Psoas muscle (tissue), 8 donors: ENCODE results near the gene ARAP2. TPM values are rescaled to one million over a fixed set of nuclear protein-coding genes. Genes with fewer than 3 reads are reported as not detected.

Experiments used
- ATAC-seq, 4 donors: fragments of 200-7000 bp; cut with Tn5 transposase; one replicate each; pipeline ENCODE4 v1.9.1; 2020; ENCODE audit warnings: moderate library complexity in 3 of 4, mild to moderate bottlenecking in 2 of 4
- DNase-seq, 2 donors: peaks; one replicate each; pipeline ENCODE4 v3.0.0-alpha.2; 2020
- H3K27ac ChIP-seq: fragments of 200-600 bp; one replicate; pipeline ENCODE4 v1.8.0; 2022
- H3K27me3 ChIP-seq, 3 donors: fragments of 200-600 bp in 1 of 3; one replicate each; pipeline versions ENCODE4 v1.6.1 to v1.8.0; 2013 to 2022; ENCODE audit warnings: low read length in 2 of 3, mild to moderate bottlenecking in 2 of 3, moderate library complexity in 1 of 3; ENCODE audit not compliant: insufficient read depth in 3 of 3
- H3K36me3 ChIP-seq, 2 donors: fragments of 200-600 bp in 1 of 2; one replicate each; pipeline versions ENCODE4 v1.6.1 to v1.8.0; 2013 to 2022; ENCODE audit warnings: low read depth in 1 of 2, mild to moderate bottlenecking in 1 of 2, moderate library complexity in 1 of 2; ENCODE audit not compliant: insufficient read depth in 1 of 2
- H3K4me1 ChIP-seq: fragments of 200-600 bp; one replicate; pipeline ENCODE4 v1.8.0; 2022
- H3K4me3 ChIP-seq: fragments of 200-600 bp; one replicate; pipeline ENCODE4 v1.8.0; 2022; ENCODE audit warnings: mild to moderate bottlenecking
- H3K9me3 ChIP-seq: fragments of 200-600 bp; one replicate; pipeline ENCODE4 v1.8.0; 2022
- CTCF ChIP-seq: fragments of 200-600 bp; IDR thresholded peaks from one replicate; pipeline ENCODE4 v1.8.0; 2022; ENCODE audit warnings: antibody characterized with exemption
- WGBS, 3 donors: extraction: QIAGEN DNeasy Blood & Tissue Kit; methylation state at CpG; one replicate each; pipeline versions ENCODE4 v1.1.6 to v1.1.7; 2013; 5-methylcytosine and 5-hydroxymethylcytosine counted together
- intact Hi-C, 2 donors: fragments of 100-400 bp; cut with DNase I; formaldehyde crosslinking; loops; one replicate each; pipeline versions ENCODE4 v1.11.0 to v1.14.2; 2022
- polyA plus RNA-seq, 3 donors: library from polyadenylated mRNA; stranded (reverse); fragments of 200-250 nt; gene quantifications; one replicate each; pipeline ENCODE4 v1.2.3, GENCODE V29; 2013
- total RNA-seq, 4 donors: library from RNA; stranded (reverse); fragmentation: NEBNext Ultra II Directional in 2 of 4; extraction: Animal tissue kit (Norgen Biotek cat#: 25700) in 2 of 4; gene quantifications; one replicate each; pipeline versions ENCODE4 v1.2.1 to v1.2.4, GENCODE V29; 2021 to 2023
- donor health status: healthy with polysubstance abuse.
- donor health status: DM: no; HTN: no; CAD: no; lungs with moderate emphysema.
- donor health status: Bipolar disorder and iron deficiency.
- donor health status: healthy.
- donor health status: DM: yes; HTN: yes; CAD: no.
- donor health status: DM: no; HTN: no; CAD: no.
- donor health status: DM: no; HTN: no; CAD: no.
- donor health status: DM: yes; HTN: yes; CAD: no.

ARAP2 gene
- total and polyA plus RNA-seq, 7 donors: 0.11 to 2.7 (median 1.4) TPM

- DNase-seq (no peak), ATAC-seq (no peak)
- H3K36me3 ChIP-seq: no peaks in the 10 kb centered on the region
- no peaks in the 10 kb centered on the region for H3K4me1 ChIP-seq
- TF ChIP-seq CTCF: no peak
- H3K9me3 ChIP-seq: no peaks in the 10 kb centered on the region
- intact Hi-C loops: no loop called here
- H3K27me3 ChIP-seq: no peaks in the 10 kb centered on the region
- 50 to 61% (median 56%) methylated on average over 2 of the region's 2 CpGs for WGBS, 3 donors
- H3K27ac ChIP-seq: no peak overlapping the region
- H3K4me3 ChIP-seq: no peak overlapping the region
Measured at GRCh38 chr4:36288731-36289426, 44.6 kb upstream of the ARAP2 start.

- no peaks in the 10 kb centered on the region for H3K36me3 ChIP-seq
- DNase-seq (no peak), ATAC-seq (no peak)
- H3K9me3 ChIP-seq: no peaks in the 10 kb centered on the region
- H3K4me1 ChIP-seq: no peaks in the 10 kb centered on the region
- WGBS, 3 donors: 92 to 94% (median 93%) methylated on average over 4 of the region's 4 CpGs
- intact Hi-C loops: no loop called here
- no peak overlapping the region for H3K4me3 ChIP-seq
- TF ChIP-seq CTCF: no peak
- no peaks in the 10 kb centered on the region for H3K27me3 ChIP-seq
- no peak overlapping the region for H3K27ac ChIP-seq
Measured at GRCh38 chr4:36286481-36286871, 42.2 kb upstream of the ARAP2 start.

GRCh38 chr4:36285784-36286480, 41.6 kb upstream of the ARAP2 start:
- H3K27ac ChIP-seq: no peak overlapping the region
- no peaks in the 10 kb centered on the region for H3K36me3 ChIP-seq
- no peak for TF ChIP-seq CTCF
- H3K4me1 ChIP-seq: no peaks in the 10 kb centered on the region
- H3K27me3 ChIP-seq: no peaks in the 10 kb centered on the region
- intact Hi-C loops: no loop called here
- H3K4me3 ChIP-seq: no peak overlapping the region
- ATAC-seq (no peak), DNase-seq (no peak)
- 83 to 87% (median 86%) methylated on average over 6 of the region's 6 CpGs for WGBS, 3 donors
- no peaks in the 10 kb centered on the region for H3K9me3 ChIP-seq

GRCh38 chr4:36283912-36284465, 39.7 kb upstream of the ARAP2 start:
- intact Hi-C loops: no loop called here
- DNase-seq (no peak), ATAC-seq (no peak)
- Histone ChIP-seq H3K36me3 (no peaks in the 10 kb centered on the region), H3K27ac (no peak overlapping the region), H3K4me1 (no peaks in the 10 kb centered on the region), H3K9me3 (no peaks in the 10 kb centered on the region), H3K4me3 (no peak overlapping the region), H3K27me3 (no peaks in the 10 kb centered on the region)
- WGBS, 3 donors: 67 to 78% (median 68%) methylated on average over 2 of the region's 2 CpGs
- TF ChIP-seq CTCF: no peak
